Measurements from ENCODE around the gene DIP2C.
"Not testable (repeated sequence)": the region's sequence is repeated elsewhere in the genome, so short reads cannot be mapped to it uniquely, and the experiment has no call there.

Gene DIP2C

DNA sequence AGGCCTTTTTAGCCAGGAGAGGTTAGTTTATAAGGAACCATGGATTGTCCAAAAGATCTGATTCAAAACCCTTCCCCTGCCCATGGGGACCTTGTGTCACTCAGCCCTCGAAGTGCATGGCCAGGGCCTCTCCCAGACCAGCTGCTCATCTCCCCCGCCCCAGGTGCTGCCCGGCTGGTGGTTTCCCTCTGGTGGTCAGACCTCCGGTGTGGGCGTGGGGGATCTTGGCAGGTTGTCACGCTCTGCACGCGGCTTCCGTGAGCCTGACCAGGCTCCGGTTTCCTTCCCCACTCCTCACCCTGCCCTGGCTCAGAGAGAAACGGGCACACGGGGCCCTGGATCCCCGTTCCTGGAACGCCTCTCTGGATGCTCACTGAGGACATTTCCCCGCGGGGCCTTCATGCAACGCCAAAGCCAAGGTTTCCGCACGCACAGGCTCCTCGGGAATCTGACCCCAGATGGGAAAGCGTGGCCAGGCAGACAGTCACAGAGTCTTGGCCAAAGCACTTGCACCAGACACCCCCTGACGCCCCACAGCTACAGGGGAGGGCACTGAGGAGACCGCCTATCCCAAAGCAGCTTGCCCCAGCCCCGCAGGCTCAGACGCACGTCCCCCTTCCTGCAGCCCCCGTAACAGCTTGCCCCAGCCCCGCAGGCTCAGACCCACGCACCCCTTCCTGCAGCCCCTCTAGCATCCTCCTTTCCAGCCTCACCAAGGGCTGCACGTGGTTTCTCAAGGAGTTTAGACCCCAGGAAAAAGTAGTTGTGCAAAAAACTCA, 7.8 kb upstream of the DIP2C start:
- no peak for DNase-seq

DNA sequence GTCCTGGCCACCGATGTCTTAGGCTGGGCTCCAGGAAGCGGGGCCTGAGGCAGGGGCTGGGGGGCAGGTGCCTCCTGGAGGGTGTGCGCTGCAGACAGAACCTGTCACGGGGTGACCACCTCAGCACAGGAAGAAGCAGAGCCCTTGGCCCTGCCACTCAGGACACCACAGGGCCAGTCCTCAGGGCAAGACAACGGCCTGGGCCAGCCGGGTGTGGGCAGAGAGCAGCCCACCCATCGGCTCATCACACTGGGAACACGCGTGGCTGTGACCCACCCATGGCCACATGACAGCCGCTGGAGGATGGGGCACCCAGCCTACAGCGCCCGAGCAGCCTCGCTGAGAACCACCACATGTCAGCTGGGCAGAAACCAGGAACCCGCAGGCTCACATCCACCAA, 5.9 kb upstream of the DIP2C start:
- DNase-seq = no peak

DNA sequence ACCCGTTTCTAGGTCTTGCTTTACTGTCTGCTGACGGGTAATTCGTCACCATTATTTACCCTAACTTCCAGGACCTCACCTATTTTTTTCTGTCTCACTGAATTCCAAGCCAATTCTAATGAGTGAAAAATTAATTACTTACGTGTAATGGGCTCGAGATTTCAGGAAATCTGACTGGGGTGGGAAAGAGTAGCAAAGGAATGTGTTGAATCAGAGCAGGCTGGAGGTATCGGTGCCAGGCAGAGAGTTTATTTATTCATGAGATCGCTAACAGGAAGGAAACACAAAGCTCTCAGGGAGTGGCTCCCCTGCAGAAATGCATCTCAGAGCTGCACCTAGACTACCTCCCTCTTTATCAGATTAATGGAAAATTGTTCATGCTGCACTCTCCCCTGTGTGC, 4.0 kb upstream of the DIP2C start:
- DNase-seq = no peak

DNA sequence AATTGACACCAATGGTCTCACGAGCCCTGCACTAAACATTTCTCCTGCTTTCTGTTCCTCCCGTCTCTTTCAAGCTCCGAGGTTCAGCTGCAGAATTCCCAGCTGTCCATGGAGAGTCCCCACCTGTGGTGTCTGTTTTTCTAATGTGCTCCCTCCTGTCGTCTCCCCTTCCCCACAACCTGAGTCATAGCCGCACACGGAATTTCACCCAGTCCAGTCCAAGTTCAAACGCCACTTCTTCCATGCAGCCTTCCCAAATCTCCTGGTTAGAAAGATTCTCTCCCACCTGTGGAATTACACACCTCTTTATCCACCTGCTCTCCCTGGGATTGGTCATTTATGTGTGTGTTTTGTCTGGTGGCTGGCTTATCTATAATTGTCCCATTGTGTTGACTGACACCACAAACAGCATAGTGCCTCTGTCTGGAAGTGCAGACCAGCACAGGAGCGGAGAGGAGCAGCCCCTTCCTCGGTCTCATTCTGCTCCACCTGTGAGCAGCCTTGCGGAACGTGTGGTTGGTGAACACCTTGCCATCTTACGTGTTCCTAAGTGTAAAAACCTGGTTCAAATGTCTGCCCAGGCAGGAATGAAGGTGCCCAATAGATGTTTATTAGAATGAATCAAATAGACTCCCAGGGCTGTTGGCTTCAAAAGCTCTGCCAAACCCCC, 3.3 kb upstream of the DIP2C start:
- DNase-seq = no peak

DNA sequence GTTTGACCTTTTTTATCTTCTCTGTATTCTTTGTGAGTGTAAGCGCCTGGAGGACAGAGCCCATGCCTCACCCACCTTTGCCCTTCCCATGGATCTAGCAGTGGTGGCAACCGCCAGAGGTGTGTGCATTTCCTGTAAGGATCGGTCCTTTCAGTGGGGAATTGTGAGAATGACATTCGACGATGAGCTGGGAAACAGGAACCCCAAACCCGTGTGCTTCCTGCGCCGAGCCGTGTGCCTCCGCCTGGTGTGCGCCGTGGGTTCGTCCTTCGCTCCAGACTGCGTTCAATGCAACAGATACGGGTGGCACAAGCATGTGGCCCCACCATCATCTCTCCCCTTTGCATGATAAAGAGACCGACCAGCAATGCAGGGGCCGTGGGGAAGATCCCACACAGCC, 1.7 kb upstream of the DIP2C start:
- no peak for DNase-seq

DNA sequence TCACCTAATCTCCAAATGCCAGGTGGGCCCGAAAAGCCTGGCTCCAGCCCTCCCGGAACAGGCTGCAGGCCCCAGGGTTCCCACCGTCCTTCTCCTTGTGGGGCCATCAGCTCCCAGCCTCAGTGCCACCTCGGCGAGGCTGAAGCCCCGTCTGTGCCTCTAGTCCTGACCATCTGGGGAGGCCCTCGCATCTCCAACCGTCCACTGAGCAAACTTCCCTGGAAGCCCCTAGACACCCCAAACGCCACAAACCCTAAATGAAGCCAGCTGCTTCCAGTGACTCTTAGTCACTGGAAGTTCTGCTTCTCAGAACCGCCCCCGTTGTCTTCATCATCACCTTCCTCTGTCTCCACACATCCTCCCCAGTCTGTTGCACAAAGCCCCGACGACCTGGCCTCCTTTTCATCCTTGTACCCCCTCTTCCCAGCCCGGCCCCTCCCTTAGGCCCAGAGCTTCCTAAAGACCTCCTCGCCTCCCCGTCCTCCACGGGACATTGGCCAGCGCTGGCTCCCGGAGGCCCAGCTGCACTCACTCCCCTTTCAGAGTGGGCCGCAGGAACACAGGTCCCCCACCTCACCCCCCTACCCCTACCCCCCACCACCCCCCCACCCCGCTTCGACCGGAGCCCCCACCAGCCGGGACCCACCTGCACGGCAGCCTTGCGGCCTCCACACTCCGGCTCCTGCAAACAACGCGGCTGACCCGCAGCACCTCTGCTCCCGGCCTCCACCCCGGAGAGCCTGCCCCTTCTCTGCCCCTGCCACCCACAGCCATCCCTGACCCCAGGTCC, 1.1 kb upstream of the DIP2C start:
- no peak for DNase-seq

DNA sequence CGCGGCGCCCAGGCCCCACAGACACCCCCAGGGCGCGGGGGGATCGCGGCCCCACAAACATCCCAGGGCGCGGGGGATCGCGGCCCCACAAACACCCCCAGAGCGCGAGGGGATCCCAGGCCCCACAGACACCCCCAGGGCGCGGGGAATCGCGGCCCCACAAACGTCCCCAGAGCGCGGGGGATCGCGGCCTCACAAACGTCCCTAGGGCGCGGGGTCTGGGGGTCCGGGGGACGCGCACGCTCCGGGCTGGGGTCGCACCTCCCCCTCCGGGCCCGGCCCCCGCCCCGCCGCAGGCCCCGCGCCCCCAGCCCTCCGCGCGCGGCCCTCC, 382 bp downstream of the DIP2C start:
- DNase-seq = no peak

DNA sequence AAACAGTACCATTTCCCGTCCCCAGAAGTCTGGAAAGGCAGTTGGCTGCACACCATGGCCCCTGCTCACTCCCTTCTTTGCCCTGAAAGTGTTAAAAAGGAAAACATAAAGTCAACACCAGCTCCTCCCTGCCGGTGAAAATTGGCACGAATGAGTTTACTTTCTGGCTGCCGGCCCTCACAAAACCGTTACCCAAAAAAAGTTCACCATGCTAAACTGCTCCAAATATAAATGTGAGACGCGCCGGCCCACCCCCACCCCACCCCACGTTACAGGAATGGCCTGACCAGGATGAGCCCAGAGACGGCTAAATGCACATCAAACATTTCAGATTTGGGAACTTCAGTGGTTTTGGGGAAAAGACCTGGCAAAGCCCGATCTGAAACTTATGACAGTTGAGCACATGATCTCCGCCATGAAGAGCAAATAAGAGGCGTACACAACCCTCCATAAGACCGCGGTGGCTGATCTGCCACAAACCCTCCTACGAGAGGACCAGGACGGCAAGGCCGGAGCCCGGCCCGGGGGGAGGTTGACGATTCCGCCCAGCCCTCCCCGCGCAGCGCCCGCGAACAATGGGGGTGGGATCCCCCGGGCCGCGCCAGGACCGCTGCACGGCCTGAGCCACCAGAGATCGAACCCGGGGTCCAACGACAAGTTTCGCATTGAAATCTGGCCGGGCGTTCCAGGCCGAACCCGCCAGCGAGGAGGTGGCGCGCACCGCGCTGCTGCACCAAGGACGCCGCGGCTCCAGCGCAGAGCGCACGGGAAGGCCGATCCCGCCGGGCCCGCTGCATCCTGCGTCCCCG, 952 bp downstream of the DIP2C start:
- no peak for DNase-seq

DNA sequence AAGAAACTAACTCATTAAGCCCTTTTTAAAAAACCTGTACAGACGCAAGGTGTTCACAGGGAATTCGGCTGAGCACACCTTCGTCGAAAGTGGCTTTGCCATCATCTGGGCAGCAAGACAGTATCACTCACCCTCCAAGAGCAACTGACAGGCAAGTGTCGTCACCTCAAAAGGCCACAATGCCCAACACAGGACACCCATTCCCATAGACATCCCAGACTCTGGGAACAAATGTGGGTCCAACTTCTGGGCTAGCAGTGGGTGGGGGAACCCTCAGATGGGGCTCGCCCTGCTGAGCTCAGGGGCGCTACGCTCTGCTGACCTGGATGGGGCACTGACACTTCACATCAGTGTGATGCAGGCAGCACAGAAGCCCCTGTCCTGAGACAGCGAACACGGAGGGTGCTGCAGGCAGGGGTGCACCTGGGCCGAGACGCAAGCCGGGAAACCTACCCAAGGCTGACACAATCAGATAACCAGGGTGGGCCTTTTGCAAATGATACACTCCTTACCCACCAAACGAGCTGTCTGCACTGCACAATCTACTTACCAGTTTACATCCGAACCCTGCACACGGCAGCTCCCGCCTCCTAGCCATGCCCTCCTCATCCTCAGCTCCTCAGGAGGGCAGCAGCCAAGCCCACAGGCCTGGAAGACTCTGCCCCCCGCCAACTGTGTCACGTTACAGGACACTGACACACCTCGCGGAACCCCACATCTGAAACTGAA, 1.7 kb downstream of the DIP2C start:
- no peak for DNase-seq

DNA sequence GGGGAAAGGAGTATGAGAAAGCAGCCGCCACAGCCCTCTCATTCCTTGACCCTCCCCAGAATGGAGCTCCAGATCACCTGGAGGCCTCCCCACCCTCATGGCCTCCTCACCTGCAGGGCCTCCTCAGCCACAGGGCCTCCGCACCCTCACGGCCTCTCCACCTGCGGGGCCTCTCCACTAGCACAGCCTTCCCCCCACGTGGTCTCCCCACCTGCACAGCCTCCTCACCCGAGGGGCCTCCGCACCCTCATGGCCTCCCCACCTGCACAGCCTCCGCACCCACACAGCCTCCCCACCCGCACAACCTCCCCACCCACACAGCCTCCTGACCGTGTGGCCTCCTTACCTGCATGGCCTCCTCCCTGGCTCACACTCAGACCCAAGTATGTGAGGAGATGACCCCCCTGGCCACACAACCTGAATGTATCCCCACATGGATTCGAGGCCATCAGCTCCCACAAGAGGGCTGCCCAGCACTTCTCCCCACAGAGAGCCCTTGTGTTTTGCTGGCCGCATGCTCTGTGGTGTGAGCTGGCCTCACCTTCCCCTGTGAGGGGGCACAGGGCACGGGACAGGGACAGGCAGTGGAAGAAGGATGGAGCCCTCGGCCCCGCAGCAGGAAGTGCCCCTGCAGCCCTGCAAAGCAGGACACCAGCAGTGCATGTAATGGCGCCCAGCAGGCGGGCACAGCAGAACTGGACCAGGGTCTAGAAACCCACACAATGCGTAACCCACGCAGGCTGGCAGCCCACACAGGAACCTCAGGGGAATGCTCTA, 3.1 kb downstream of the DIP2C start:
- DNase-seq = no peak

DNA sequence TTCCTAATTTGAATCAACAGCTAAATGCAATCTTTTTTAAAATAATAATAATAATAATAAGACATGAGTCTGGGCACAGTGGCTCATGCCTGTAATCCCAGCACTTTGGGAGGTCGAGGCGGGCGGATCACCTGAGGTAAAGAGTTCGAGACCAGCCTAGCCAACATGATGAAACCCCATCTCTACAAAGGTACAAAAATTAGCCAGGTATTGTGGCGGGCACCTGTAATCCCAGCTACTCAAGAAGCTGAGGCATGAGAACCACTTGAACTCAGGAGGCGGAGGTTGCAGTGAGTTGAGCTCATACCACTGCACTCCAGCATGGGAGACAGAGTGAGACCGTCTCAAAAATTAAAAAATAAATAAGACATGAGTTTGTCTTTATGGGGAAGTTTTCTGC, 3.9 kb downstream of the DIP2C start:
- no peak for DNase-seq

DNA sequence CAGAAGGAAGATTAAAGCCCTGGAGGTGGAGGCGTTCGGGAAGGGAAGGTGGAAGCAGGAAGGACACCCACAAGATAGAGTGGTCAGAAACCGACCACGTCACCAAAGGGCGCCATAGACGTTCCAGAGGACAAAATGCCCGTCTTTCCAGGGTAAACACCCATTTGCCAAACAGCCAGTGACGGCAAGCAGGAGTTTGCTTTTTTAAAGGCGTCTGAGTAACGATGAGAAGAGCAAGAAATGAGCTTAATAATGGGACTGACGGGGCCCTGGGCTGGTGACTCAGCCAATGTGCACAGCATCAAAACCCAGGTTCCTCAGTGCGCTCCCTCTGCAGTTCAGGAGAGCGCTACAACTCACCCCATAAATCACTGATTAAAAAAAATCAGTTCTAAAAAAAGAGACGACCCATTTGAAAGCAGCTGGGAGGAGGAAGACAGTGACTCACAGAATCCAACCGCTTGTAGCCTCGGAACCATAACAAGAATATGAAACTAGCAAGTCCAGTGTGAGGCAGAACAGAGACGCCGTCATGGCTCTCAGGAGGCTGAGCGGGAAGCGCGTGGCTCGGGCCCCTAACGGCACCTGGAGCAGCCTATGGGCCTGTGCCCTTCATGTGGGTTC, 5.9 kb downstream of the DIP2C start:
- DNase-seq = peak; percentile 94

DNA sequence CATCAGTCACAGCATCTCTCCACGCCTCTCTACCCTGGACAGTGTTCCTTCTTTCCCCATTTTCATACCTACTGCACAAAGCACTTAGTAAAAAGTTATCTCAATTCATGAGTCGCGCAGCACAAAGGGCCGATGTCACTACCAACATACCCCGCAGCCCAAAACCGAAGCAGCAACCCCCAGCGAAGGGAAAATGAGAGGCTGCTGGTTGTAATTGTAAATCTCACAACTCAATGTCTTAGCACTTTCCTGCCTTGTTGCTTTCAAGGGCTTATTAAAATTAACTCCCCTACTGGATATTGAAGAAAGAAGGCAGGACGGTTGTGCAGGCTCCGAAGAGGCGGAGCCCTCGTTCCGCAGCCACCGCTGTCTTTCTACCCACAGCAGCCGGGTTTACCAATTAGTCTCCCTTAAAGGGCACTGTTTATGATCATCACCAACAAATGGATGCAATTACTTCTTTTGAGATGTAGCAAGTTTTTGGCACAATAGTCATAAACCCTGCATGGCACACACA, 6.5 kb downstream of the DIP2C start:
- no peak for DNase-seq

DNA sequence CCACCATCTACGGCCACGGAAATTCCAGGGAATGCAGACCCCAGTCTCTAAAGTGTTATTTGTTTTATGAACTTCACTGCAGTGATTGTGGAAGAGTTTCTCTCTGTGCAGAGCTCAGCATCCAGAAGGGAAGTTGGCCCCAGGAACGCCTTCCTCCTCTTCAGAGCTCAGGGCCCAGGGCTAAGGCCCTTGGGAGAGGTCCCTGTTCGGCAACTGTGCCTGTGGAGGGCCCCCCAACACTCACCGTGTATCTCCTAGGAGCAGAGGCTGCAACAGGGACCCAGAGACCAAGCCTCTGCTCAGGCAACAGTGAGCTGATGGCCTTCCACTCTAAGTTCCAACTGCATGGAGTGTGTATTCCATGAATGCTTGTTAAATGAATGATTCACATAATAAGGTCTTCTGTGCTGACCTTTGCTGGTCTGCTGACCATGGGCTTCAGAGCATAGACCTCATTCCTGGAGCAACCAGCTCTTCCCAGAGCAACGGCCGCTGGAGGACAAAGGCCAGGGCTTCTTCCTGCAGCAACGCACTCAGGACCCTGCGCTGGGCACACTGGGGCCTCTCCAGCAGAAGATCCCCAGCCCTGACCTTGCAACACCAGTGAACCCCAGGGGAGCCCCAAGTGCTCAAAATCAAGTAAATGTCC, 7.7 kb downstream of the DIP2C start:
- no peak for DNase-seq

DNA sequence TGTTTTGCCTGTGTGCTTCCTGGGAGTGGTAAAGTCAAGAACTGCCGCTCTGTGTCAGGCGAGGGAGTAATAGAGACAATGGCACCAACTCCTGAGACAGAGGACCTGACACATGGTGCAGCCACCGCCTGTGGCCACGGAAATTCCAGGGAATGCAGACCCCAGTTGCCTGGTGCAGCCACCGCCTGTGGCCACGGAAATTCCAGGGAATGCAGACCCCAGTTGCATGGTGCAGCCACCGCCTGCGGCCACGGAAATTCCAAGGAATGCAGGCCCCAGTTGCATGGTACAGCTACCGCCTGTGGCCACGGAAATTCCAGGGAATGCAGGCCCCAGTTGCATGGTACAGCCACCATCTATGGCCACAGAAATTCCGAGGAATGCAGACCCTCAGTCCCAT, 8.7 kb downstream of the DIP2C start:
- no peak for DNase-seq

DNA sequence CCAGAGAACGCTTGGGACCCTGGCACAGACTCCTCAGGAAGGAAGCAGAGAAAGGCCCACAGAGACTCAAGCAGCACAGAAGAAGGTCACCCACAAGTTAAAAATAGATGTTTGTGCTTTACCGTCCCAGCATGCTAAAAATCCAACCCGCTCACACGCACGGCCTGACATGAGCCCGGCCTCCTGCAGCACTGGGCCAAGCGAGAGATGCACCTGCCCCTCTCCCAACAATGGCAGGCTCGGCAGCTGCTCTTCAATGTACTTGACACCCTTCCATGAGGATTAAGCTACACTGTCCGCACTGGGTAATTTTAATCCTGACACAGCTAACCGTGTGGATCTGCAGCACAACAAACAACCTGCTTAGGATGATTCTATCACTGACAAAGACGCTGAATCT, 9.3 kb downstream of the DIP2C start:
- DNase-seq = no peak

DNA sequence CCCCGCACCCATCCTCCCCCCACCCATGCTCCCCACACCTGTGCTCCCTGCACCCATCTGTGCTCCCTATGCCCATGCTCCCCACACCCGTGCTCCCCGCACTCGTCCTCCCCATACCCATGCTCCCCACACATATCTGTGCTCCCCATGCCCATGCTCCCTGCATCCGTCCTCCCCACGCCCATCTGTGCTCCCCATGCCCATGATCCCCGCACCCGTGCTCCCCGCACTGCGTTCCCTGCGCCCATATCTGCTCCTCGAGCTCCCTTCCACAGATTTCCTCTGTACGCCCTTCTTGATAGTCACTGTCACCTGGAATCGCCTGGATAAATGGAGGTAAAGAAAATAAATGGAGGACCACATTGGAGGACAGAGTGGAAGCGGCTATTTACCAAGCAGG, 9.9 kb downstream of the DIP2C start:
- no peak for DNase-seq

DNA sequence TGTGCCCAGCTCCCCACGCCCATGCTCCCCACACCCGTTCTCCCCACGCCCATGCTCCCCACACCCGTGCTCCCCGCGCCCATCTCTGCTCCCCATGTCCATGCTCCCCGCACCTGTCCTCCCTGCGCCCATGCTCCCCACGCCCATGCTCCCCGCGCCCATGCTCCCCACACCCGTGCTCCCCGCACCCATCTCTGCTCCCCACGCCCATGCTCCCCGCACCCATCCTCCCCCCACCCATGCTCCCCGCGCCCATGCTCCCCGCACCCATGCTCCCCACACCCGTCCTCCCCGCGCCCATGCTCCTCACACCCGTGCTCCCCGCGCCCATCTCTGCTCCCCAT, 10.8 kb downstream of the DIP2C start:
- DNase-seq = not testable (repeated sequence)

DNA sequence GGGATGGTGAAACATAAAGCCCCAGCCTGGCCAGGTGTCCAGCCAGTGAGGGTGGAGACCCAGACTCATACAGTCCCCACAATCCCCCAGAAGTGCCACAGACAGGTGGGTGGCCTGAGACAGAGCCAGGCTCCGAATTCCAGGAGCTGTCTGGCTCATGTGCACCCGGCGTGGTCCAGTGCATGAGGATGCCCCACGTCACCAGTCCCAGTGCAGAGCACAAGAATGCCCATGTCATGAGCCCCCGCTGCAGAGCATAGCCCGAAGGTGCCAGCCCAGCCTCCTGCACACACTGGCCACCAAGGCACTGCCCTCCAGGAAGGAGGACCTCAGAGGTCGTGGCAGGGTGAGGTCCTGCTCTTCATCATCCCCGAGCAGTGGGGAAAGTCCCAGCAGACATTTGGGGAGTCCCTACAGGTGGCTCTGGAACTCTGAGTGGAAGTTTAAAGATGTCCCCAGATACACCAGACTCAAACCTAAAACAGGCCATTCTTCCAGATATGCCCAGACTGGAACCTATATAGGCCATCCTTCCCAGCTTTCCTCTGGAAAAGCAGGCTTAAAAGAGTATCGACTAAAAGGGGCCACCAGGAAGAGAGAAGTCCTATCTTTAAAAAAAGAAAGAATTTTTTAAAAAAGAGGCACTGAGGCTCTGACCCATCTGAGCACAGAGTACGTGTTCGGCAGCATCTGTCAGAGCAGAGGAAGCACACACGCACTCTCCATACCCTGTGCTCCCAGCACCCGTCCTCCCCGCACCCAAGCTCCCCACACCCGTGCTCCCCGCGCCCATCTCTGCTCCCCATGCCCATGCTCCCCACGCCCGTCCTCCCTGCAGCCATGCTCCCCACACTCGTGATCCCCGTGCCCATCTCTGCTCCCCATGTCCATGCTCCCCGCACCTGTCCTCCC, 11.5 kb downstream of the DIP2C start:
- DNase-seq = no peak
